ENCODE measurements around the gene LIN28B. TPM values are rescaled to one million over a fixed set of nuclear protein-coding genes. Genes with fewer than 3 reads are reported as not detected.

Gene LIN28B
- total RNA-seq, 1 experiment from 2014 or later, result 0.25 TPM

DNA sequence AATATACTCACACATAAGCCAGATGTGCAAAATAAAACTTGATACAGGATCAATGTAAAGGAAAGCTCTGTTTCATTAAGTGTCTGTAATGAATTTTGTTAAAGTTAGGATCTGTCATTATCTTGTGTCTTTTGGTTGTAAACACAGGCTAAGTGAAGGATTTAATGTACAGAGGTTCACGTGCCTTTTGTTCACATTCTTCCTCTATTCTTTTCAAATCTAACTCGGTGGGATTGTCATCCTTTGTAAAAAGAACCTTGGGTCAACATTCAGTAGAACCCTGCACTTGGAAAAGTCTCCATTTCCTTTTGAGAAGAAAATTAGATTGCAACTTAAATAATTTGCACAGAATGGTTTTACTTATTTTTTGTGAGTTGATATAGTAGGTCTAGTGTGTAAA lies 7.7 kb upstream of the LIN28B start:
- H4K20me1 ChIP-seq (ENCODE audit: insufficient read depth), result no peaks in the 10 kb centered on the region
- ChIA-PET RAD21 (ENCODE audit: low non-redundant PET in 1 of 2, low total read pairs in 2 of 2, uncharacterized antibody in 2 of 2, unreplicated experiment in 2 of 2) (no interaction called here), POLR2A (no interaction called here), CTCF (no interaction called here)
- intact Hi-C loops (cut with micrococcal nuclease), result no loop called here
- BruUV-seq (replicated peaks), result no TSS peak
- H3K4me2 ChIP-seq (ENCODE audit: low read length), result no peak overlapping the region
- H3K9me3 ChIP-seq (ENCODE audit: control insufficient read depth in 1 of 2, insufficient read depth in 1 of 2, low read depth in 1 of 2, low read length in 2 of 2), result no peaks in the 10 kb centered on the region
- H3K27me3 ChIP-seq (ENCODE audit: insufficient read depth, low read length), result no peaks in the 10 kb centered on the region
- no peaks in the 10 kb centered on the region for H3K4me1 ChIP-seq (ENCODE audit: control insufficient read depth in 1 of 2, insufficient read depth in 2 of 2, low read length in 2 of 2)
- no peak overlapping the region for H3K27ac ChIP-seq (ENCODE audit: low read depth, low read length)
- H3K79me2 ChIP-seq (ENCODE audit: insufficient read depth, low read length), result no peaks in the 10 kb centered on the region
- no peak for DNase-seq (ENCODE audit: low read depth, low spot score)
- no peaks in the 10 kb centered on the region for H3K36me3 ChIP-seq (ENCODE audit: control insufficient read depth in 1 of 2, insufficient read depth in 2 of 2, low read length in 2 of 2)
- H3K4me3 ChIP-seq (replicated peaks in 1 of 2; ENCODE audit: low read depth in 1 of 2, low read length in 2 of 2), result no peak overlapping the region
- H3K9ac ChIP-seq (ENCODE audit: low read length), result no peak overlapping the region
- H3K9me2 ChIP-seq (ENCODE audit: insufficient read depth), result no peaks in the 10 kb centered on the region
- TF ChIP-seq ELF1 (IDR thresholded peaks at IDR 0.05; ENCODE audit: borderline replicate concordance, low read depth) (no peak), EZH2 (IDR thresholded peaks at IDR 0.05) (no peak), RAD21 (IDR thresholded peaks at IDR 0.05; ENCODE audit: low read depth) (no peak), ATF3 (IDR thresholded peaks at IDR 0.05) (no peak), POLR2AphosphoS5 (IDR thresholded peaks at IDR 0.05; ENCODE audit: low read depth, low read length) (no peak), EZH2phosphoT487 (IDR thresholded peaks at IDR 0.05; ENCODE audit: borderline replicate concordance) (no peak), YY1 (IDR thresholded peaks at IDR 0.05; ENCODE audit: extremely low read depth, insufficient replicate concordance, low read depth, low read length) (no peak), ZNF274 (IDR thresholded peaks at IDR 0.05; ENCODE audit: low read depth, low read length) (no peak)
- TF ChIP-seq, protein P1, sequence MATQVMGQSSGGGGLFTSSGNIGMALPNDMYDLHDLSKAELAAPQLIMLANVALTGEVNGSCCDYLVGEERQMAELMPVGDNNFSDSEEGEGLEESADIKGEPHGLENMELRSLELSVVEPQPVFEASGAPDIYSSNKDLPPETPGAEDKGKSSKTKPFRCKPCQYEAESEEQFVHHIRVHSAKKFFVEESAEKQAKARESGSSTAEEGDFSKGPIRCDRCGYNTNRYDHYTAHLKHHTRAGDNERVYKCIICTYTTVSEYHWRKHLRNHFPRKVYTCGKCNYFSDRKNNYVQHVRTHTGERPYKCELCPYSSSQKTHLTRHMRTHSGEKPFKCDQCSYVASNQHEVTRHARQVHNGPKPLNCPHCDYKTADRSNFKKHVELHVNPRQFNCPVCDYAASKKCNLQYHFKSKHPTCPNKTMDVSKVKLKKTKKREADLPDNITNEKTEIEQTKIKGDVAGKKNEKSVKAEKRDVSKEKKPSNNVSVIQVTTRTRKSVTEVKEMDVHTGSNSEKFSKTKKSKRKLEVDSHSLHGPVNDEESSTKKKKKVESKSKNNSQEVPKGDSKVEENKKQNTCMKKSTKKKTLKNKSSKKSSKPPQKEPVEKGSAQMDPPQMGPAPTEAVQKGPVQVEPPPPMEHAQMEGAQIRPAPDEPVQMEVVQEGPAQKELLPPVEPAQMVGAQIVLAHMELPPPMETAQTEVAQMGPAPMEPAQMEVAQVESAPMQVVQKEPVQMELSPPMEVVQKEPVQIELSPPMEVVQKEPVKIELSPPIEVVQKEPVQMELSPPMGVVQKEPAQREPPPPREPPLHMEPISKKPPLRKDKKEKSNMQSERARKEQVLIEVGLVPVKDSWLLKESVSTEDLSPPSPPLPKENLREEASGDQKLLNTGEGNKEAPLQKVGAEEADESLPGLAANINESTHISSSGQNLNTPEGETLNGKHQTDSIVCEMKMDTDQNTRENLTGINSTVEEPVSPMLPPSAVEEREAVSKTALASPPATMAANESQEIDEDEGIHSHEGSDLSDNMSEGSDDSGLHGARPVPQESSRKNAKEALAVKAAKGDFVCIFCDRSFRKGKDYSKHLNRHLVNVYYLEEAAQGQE (IDR thresholded peaks at IDR 0.05; ENCODE audit: low read depth), result no peak
- no peak for ATAC-seq
- no peak overlapping the region for H2AFZ ChIP-seq (ENCODE audit: low read depth, low read length, poor library complexity, severe bottlenecking)

Measured in HCT116 (cell line).